Right lobe of liver (tissue), 6 donors: ENCODE measurements around the gene OSBPL2. TPM values are rescaled to one million over a fixed set of nuclear protein-coding genes. Genes with fewer than 3 reads are reported as not detected.

ENCODE experiments used
- ATAC-seq, 4 donors: fragments of 200-7000 bp; cut with Tn5 transposase; one replicate each; pipeline ENCODE4 v1.9.1; 2020; ENCODE audit warnings: mild to moderate bottlenecking in 4 of 4, moderate library complexity in 4 of 4
- DNase-seq, 3 donors: peaks; one replicate each; pipeline ENCODE4 v3.0.0-alpha.2; 2020
- H3K27ac ChIP-seq, 3 donors: fragments of 200-600 bp; one replicate each; pipeline ENCODE4 v1.8.0; 2022
- H3K27me3 ChIP-seq, 2 donors: fragments of 200-600 bp; one replicate each; pipeline ENCODE4 v1.8.0; 2022
- H3K36me3 ChIP-seq, 4 donors: fragments of 200-600 bp; sonication (generic) in 1 of 4; one replicate each; pipeline versions ENCODE4 v1.5.1 to v1.8.0; 2017 to 2022; ENCODE audit warnings: control low read depth in 1 of 4
- H3K4me1 ChIP-seq, 4 donors: fragments of 200-600 bp; sonication (generic) in 1 of 4; one replicate each; pipeline versions ENCODE4 v1.5.1 to v1.8.0; 2017 to 2022; ENCODE audit warnings: control low read depth in 1 of 4
- H3K4me3 ChIP-seq, 3 donors: fragments of 200-600 bp; one replicate each; pipeline ENCODE4 v1.8.0; 2022
- H3K9me3 ChIP-seq, 4 donors: fragments of 200-600 bp; sonication (generic) in 1 of 4; one replicate each; pipeline versions ENCODE4 v1.5.1 to v1.8.0; 2017 to 2022; ENCODE audit warnings: control low read depth in 1 of 4
- POLR2A ChIP-seq: fragments of 450-650 bp; IDR thresholded peaks from one replicate; pipeline ENCODE4 v1.6.1; 2017; ENCODE audit warnings: antibody characterized with exemption, mild to moderate bottlenecking
- WGBS: methylation state at CpG from one replicate; pipeline ENCODE4 v1.1.6; 2018; ENCODE audit warnings: low coverage, low lambda C conversion rate; ENCODE audit not compliant: insufficient coverage; ENCODE audit errors: missing lambda C conversion rate; 5-methylcytosine and 5-hydroxymethylcytosine counted together
- intact Hi-C, 2 donors: fragments of 100-400 bp; cut with DNase I; formaldehyde crosslinking; loops; one replicate each; pipeline versions ENCODE4 v1.11.2 to v1.14.1; 2022
- total RNA-seq, 6 experiments: library from RNA; depleted of rRNA in 2 of 6; stranded (reverse); fragments of >200 nt in 2 of 6; fragmentation: NEBNext Ultra II Directional in 3 of 6; extraction: Animal tissue kit (Norgen Biotek cat#: 25700) in 3 of 6; gene quantifications; one replicate each; pipeline versions ENCODE4 v1.1.0 to v1.2.4, GENCODE V29; 2016 to 2023
- TF ChIP-seq, protein P1 (sequence below), 4 donors: fragments of 200-600 bp in 3 of 4; fragments of 450-650 bp in 1 of 4; IDR thresholded peaks; one replicate each; pipeline versions ENCODE4 v1.5.1 to v1.8.0; 2016 to 2022; ENCODE audit warnings: antibody characterized with exemption in 4 of 4, mild to moderate bottlenecking in 2 of 4
- donor health status: DM: no; HTN: yes; CAD: no.
- donor health status: DM: no; HTN: no; CAD: no.
- donor health status: DM: no; HTN: no; CAD: no.
- donor health status: DM: no; HTN: yes; CAD: no.
- donor health status: DM: no; HTN: yes; CAD: no.

OSBPL2 gene
- total RNA-seq, 6 experiments from 2014 or later, result 15.6 to 27.8 (median 21.2) TPM

DNA sequence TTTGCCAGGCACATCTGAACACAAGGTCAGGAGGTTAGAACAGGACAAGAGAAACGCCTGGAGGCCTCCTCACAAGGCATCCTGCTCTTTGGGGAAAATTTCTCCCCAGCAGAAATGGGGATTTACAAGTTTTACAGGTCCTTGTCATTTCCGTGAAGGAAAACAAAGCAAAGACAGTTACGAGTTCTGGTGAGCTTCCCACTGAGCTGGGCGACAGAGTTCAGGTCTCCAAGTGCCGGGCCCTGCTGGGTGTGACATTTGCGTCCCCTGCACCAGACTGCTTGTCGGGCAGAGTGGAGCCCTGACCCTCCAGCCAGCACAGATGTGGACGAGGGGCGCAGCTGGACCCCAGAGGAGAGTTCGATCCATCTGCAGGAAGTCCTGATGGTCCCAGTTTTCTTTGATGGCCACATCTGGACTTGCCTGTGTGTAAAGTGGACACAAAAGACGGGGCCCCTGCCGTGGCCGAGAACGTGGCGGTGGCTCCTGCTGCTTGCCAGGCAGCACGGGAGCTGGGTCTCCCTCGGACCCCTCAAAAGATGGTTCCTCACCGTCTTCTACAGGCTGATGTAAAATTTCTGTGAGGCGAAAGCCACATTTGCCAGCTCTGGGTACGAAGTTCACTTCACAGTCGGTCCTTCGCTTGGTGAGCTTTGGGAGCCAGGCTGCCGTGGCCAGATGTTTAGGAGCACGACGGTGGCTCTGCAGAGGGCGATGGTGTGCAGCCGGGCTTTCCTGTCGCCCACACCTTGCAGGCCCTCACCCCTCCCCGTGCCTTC lies 59.3 kb downstream of the OSBPL2 start:
- Histone ChIP-seq H3K4me1 (peaks cover 0 to 27% (median 11%) of the 10 kb centered on the region in 4 donors), H3K9me3 (no peaks in the 10 kb centered on the region), H3K27ac (peak overlapping the region in 2 of 3 donors; percentile 35 to 49), H3K36me3 (peaks cover 0 to 21% (median 9%) of the 10 kb centered on the region in 4 donors), H3K4me3 (no peak overlapping the region), H3K27me3 (no peaks in the 10 kb centered on the region)
- TF ChIP-seq, protein P1, sequence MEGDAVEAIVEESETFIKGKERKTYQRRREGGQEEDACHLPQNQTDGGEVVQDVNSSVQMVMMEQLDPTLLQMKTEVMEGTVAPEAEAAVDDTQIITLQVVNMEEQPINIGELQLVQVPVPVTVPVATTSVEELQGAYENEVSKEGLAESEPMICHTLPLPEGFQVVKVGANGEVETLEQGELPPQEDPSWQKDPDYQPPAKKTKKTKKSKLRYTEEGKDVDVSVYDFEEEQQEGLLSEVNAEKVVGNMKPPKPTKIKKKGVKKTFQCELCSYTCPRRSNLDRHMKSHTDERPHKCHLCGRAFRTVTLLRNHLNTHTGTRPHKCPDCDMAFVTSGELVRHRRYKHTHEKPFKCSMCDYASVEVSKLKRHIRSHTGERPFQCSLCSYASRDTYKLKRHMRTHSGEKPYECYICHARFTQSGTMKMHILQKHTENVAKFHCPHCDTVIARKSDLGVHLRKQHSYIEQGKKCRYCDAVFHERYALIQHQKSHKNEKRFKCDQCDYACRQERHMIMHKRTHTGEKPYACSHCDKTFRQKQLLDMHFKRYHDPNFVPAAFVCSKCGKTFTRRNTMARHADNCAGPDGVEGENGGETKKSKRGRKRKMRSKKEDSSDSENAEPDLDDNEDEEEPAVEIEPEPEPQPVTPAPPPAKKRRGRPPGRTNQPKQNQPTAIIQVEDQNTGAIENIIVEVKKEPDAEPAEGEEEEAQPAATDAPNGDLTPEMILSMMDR (IDR thresholded peaks at IDR 0.05), result no peak
- TF ChIP-seq POLR2A, result no peak
- DNase-seq (peak in 1 of 3 donors; percentile 48), ATAC-seq (peak in 3 of 4 donors; percentile 19 to 61 (median 56))
- intact Hi-C loops, result no loop called here
- 58% methylated on average over 17 of the region's 29 CpGs for WGBS

DNA sequence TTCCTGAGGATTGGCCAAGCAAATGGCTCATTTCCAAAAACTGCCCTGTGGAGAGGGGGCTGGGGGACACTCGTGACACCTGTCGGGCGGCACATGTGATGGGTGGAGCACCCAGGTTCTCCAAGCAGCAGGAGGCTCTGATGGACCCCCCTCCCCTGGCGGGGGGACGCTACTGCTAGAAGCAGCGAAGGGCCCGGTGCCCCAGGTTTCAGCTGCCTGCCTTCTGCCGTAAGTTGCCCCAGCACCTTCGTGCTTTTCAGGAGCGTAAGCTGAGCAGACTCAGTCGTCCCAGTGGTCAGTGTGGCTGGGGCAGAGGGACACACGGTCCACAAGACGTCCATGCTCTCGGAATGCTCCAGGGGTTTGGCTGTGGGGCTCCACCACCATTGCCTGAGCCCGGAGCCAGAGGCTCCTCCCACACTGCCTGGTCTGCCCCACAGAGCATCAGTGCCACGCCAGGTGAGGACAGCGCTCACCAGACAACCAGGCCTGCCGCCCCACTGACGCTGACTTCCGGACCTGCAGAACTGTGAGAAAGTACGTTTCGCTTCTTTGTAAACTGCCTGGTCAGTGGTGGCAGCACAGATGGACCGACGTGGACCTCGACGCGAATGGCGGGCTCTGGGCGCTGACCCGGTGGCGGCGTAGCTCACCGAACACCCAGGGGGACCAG lies 60.4 kb downstream of the OSBPL2 start:
- Histone ChIP-seq H3K27ac (no peak overlapping the region), H3K36me3 (peaks cover 0 to 21% (median 9%) of the 10 kb centered on the region in 4 donors), H3K4me1 (peaks cover 0 to 27% (median 12%) of the 10 kb centered on the region in 4 donors), H3K27me3 (no peaks in the 10 kb centered on the region), H3K4me3 (no peak overlapping the region), H3K9me3 (no peaks in the 10 kb centered on the region)
- intact Hi-C loops, result no loop called here
- ATAC-seq (no peak), DNase-seq (peak in 2 of 3 donors; percentile 19 to 45)
- no CpG with 5 or more reads among the region's 33 CpGs for WGBS
- TF ChIP-seq, protein P1 (IDR thresholded peaks at IDR 0.05), result no peak
- no peak for TF ChIP-seq POLR2A

DNA sequence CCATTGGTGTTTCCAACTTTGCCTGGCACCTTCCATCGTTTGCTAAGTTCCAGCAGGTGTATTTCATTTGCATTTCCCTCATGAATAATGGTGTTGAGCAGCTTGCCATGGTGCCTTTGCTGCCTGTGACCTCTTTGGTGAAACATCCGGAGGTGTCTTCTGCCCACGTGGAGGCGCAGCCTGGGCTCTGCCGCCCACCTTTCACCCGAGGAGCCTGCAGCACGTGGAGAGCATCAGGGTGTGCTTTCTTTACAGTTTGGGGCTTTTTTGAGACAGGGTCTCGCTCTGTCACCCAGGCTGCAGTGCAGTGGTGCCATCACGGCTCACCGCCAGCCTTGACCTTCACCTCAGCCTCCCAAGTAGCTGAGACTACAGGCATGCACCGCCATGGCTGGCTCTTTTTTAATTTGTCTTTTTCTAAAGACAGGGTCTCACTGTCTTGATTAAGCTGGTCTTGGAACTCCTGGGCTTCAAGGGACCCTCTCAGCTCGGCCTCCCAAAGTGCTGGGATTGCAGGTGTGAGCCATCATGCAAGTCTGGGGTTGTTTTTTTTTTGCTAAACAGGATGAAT lies 61.4 kb downstream of the OSBPL2 start:
- peaks cover 0 to 13% (median 6%) of the 10 kb centered on the region in 4 donors for H3K36me3 ChIP-seq
- H3K4me1 ChIP-seq, result peaks cover 0 to 35% (median 17%) of the 10 kb centered on the region in 4 donors
- WGBS, result 78% methylated on average over 11 of the region's 12 CpGs
- no peaks in the 10 kb centered on the region for H3K9me3 ChIP-seq
- H3K4me3 ChIP-seq, result no peak overlapping the region
- no peak for TF ChIP-seq POLR2A
- TF ChIP-seq, protein P1 (IDR thresholded peaks at IDR 0.05), result no peak
- H3K27ac ChIP-seq, result no peak overlapping the region
- ATAC-seq (no peak), DNase-seq (no peak)
- no peaks in the 10 kb centered on the region for H3K27me3 ChIP-seq
- intact Hi-C loops, result loop anchor here in 1 of 2 donors (5.0 to 10.0 kb wide), 2 partner anchors 55 to 78 kb away; no protein-coding TSS in a partner anchor

DNA sequence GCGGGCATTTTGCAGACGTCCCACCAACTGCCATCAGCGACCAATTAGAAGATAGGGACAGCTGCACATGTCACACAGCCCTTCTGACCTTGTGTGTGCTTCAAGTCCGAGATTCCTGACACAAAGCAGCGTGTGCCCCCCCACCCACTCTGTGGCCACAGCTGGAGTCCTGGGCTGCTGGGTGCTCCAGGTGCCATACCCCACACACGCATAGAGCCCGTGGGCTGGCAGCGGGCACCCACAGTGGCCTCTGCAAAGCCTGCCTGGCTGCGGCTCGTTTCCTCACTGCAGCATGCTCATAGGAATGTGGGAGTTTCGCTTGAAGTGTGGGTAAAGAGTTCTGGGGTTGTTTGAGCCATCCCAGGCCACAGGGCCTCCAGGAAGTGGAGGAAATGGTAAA lies 62.0 kb downstream of the OSBPL2 start:
- Histone ChIP-seq H3K4me1 (peaks cover 0 to 41% (median 20%) of the 10 kb centered on the region in 4 donors), H3K27ac (no peak overlapping the region), H3K36me3 (peaks cover 0 to 14% (median 5%) of the 10 kb centered on the region in 4 donors), H3K4me3 (no peak overlapping the region), H3K9me3 (no peaks in the 10 kb centered on the region), H3K27me3 (no peaks in the 10 kb centered on the region)
- no CpG with 5 or more reads among the region's 11 CpGs for WGBS
- DNase-seq (no peak), ATAC-seq (no peak)
- TF ChIP-seq POLR2A, result no peak
- TF ChIP-seq, protein P1 (IDR thresholded peaks at IDR 0.05), result no peak
- intact Hi-C loops, result loop anchor here in 1 of 2 donors (5.0 to 10.0 kb wide), 2 partner anchors 54 to 77 kb away; no protein-coding TSS in a partner anchor
